Measurements from ENCODE around the gene ABHD6. TPM values are rescaled to one million over a fixed set of nuclear protein-coding genes. Genes with fewer than 3 reads are reported as not detected.

ABHD6 gene
- total RNA-seq, 1 experiment from 2014 or later, result 2.2 TPM

GRCh38 chr3:58336135-58336882 lies 98.7 kb downstream of the ABHD6 start:
- no peak overlapping the region for H3K27ac ChIP-seq (ENCODE audit: insufficient read length, low read depth, low read length)
- no peaks in the 10 kb centered on the region for H3K36me3 Mint-ChIP-seq (ENCODE audit: insufficient read depth in 1 of 3, low read depth in 3 of 3)
- H3K18ac ChIP-seq (ENCODE audit: insufficient read length, low read depth, low read length), result no peak overlapping the region
- no peak overlapping the region for H3K4ac ChIP-seq (ENCODE audit: low read depth, low read length)
- H3K4me2 ChIP-seq (ENCODE audit: insufficient read depth, insufficient read length, low read length), result no peak overlapping the region
- no peaks in the 10 kb centered on the region for H3K9me3 Mint-ChIP-seq
- no peak for DNase-seq
- H3K27me3 ChIP-seq (ENCODE audit: insufficient read depth, low read length), result no peaks in the 10 kb centered on the region; the same call in 1 of the 2 replicates
- no peak overlapping the region for H3K56ac ChIP-seq (ENCODE audit: insufficient read length, low read depth, low read length)
- TF ChIP-seq CTCF (conservative IDR thresholded peaks at IDR 0.05), result no peak
- no peak overlapping the region for H3K27ac Mint-ChIP-seq
- no peaks in the 10 kb centered on the region for H3K79me2 ChIP-seq (ENCODE audit: insufficient read depth, low read length)
- H4K5ac ChIP-seq (ENCODE audit: insufficient read length, low read depth, low read length), result no peak overlapping the region
- no peak overlapping the region for H2BK15ac ChIP-seq (ENCODE audit: low read depth, low read length)
- no peak overlapping the region for H2BK120ac ChIP-seq (ENCODE audit: low read depth, low read length, poor library complexity, severe bottlenecking)
- H3K27me3 Mint-ChIP-seq (ENCODE audit: low read depth), result peaks cover 30% of the 10 kb centered on the region
- no peak overlapping the region for H3K4me3 Mint-ChIP-seq
- no peaks in the 10 kb centered on the region for H3K79me1 ChIP-seq (ENCODE audit: insufficient read depth, low read depth, low read length, poor library complexity, severe bottlenecking)
- H2BK12ac ChIP-seq (ENCODE audit: insufficient read length, low read depth, low read length), result no peak overlapping the region
- H3T11ph ChIP-seq (ENCODE audit: low read length), result no peak overlapping the region
- H2BK5ac ChIP-seq (ENCODE audit: insufficient read length, low read length), result no peak overlapping the region
- H2AK5ac ChIP-seq (ENCODE audit: insufficient read length, low read length), result no peak overlapping the region
- H3K23ac ChIP-seq (ENCODE audit: insufficient read length, low read depth, low read length), result no peak overlapping the region
- no peak overlapping the region for H2AFZ ChIP-seq (ENCODE audit: low read length)
- no peak overlapping the region for H4K8ac ChIP-seq (replicated peaks; ENCODE audit: insufficient read length, low read depth, low read length)
- H3K4me1 ChIP-seq (ENCODE audit: insufficient read depth, low read length), result no peaks in the 10 kb centered on the region; the same call in 1 of the 2 replicates
- WGBS (ENCODE audit: extremely low coverage, insufficient read length, low lambda C conversion rate), result no CpG with 5 or more reads among the region's 3 CpGs
- H3K14ac ChIP-seq (ENCODE audit: insufficient read depth, low read length), result no peak overlapping the region
- no peak overlapping the region for H3K9ac ChIP-seq (ENCODE audit: extremely low read depth, insufficient read length, low read length)
- peaks cover 4% of the 10 kb centered on the region for H3K23me2 ChIP-seq (ENCODE audit: insufficient read length, low read depth, low read length, poor library complexity, severe bottlenecking)
- no peak overlapping the region for H2BK20ac ChIP-seq (ENCODE audit: low read depth, low read length, poor library complexity, severe bottlenecking)
- H3K4me1 Mint-ChIP-seq, result peaks cover 10 to 23% of the 10 kb centered on the region in 2 experiments
- no peak overlapping the region for H4K91ac ChIP-seq (ENCODE audit: insufficient read length, low read depth, low read length)
- H3K9me3 ChIP-seq (ENCODE audit: control insufficient read depth, low read depth, low read length), result no peaks in the 10 kb centered on the region
- H4K20me1 ChIP-seq (ENCODE audit: control insufficient read depth, insufficient read depth, insufficient read length), result no peaks in the 10 kb centered on the region

Data from H9 (cell line).